NCI-H1092 treated with DMSO at 0.1 percent for 48 hours (cell line): ENCODE results near the gene UBASH3A.
A peak's percentile ranks its signal among the peaks of the same experiment; 100 is the strongest.

ENCODE experiments used
- DNase-seq: peaks from one replicate; lab custom pipeline; 2025; lab: John Stamatoyannopoulos, UW

The UBASH3A gene

DNA sequence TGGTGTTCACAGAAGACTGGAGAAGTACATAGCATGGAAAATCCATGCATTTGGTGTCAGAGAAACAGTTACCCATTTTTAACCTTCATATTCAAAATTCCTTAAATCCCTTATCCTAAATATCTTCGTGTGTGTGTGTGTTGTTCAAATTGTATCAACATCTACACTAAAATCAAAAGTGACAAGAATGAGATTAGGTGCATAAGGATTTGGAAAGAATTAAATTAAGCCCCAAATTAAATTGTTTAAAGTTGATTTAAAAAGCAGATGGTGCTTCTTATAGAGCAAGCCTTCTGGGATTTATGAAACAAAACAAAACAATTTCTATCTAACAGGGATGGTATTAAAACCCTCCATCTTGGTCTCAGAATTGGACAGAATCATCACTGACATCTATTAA lies 87.6 kb downstream of the UBASH3A start:
- no peak for DNase-seq

- no peak for DNase-seq
These were observed 88.5 kb downstream of the UBASH3A start for GRCh38 chr21:42492201-42492600.

DNA sequence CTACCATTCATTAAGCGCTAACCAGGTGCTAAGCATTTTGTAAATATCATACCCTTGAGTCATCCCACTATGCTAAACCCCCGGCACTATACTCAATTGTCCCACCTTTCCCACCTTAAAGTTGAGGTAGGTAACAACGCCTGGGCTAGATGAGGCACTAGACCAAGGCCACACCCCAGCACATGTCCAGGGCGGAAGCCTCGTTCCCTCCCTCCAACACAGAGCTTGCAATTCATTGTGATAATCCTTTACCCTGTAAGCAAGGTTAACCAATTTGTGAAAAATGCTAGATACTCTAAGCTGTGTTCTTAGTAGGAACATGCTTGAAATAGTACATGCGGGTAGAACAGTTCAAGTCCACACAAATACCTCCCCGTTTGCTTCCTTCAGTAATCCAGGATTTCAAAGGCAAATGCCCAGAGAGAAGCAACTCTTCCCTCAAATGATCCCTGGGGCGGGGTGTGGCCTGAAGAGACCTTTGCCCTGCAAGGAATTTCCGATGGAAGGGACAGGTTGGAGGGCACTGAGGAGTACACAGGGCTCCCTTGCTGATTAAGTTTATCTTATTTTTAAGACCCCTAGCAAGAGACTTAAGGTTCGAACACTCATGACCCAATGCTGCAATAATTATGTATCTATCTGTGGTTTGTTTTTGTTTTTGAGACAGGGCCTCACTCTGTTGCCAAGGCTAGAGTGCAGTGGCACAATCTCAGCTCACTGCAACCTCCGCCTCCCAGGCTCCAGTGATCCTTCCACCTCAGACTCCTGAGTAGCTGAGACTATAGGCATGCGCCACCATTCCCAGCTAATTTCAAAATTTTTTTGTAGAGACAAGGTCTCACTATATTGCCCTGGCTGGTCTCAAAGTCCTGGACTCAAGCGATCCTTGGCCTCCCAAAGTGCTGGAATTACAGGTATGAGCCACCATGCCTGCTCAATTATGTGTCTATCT lies 89.7 kb downstream of the UBASH3A start:
- DNase-seq, result no peak

GRCh38 chr21:42495027-42495426 lies 91.3 kb downstream of the UBASH3A start:
- no peak for DNase-seq

- DNase-seq, result peak; percentile 64
These were observed 92.0 kb downstream of the UBASH3A start for GRCh38 chr21:42495765-42496119.

DNA sequence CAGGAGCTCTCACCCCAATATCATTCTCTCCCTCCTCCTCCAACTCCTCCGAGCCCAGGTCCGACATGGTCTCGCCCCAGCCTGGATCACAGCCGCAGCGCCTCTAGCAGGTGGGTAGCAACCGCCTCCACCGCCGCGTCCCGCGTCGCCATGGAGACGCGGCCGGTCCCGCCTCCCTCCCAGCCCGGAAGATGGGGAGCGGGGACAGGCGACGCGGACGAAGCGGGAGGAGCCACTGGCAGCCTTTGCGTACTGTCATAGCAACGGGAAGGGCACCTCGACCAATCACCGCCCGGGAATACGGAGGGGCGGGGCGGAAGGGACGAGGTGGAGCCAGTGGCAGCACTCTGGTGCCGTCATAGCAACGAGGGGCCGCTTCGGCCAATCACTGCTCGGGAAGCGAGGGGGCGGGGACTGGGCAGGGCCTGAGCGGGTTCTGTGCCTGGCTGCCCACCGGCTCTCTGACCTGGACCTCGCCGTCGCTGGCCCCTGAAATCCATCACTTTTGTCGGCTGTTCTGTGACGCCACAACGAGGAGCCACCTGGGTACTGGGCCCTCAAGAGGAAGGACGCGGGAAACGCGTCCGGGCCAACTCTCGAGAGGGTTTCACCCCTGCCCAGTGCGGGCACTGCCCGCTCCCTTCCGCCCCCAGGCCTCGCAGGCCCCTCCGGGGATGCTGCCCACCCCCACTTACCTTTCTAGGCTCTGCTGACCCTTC lies 92.6 kb downstream of the UBASH3A start, which contains the start of gene RSPH1:
RSPH1 (minus strand) TSS at position 105 of the 719 bp plus-strand sequence; CDS start at position 67, 38 bp downstream.
- peak; percentile 100 for DNase-seq

DNA sequence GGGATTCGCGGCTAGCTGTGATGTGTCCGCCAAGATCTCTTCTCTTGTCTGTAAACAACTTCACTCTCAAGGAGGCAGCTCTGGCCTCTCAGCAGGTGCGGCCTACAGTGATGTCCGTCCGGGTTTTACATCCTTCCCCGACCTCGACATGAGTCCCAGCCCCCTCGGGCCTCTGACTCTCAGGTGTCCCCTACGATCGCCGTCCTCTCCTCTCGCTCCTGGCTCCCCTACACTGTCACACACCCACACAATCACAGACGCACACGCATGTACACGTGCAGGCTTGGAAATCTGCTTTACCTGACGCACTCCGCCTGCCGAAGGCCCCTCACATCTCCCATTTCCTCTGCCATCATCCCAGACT lies 93.1 kb downstream of the UBASH3A start:
- DNase-seq, result peak; percentile 36
